Body of pancreas (tissue), 4 donors: Measurements from ENCODE around the gene SCNN1G. TPM values are rescaled to one million over a fixed set of nuclear protein-coding genes. Genes with fewer than 3 reads are reported as not detected.

ENCODE experiments used
- ATAC-seq: fragments of 150-250 bp; one replicate; pipeline ENCODE4 v1.9.1; 2016
- DNase-seq, 4 donors: peaks; one replicate each; pipeline ENCODE4 v3.0.0-alpha.2; 2019
- H3K27ac ChIP-seq, 4 donors: fragments of 200-600 bp; sonication (generic); 1 replicate in 3 of 4; 2 replicates in 1 of 4; pipeline versions ENCODE4 v1.5.1 to v1.6.1; 2016 to 2019; ENCODE audit warnings: mild to moderate bottlenecking in 1 of 4, mixed read lengths in 1 of 4, moderate library complexity in 1 of 4
- H3K27me3 ChIP-seq, 2 donors: fragments of 200-600 bp; sonication (generic); one replicate each; pipeline ENCODE4 v1.6.0; 2016; ENCODE audit warnings: mild to moderate bottlenecking in 1 of 2
- H3K36me3 ChIP-seq, 2 donors: fragments of 200-600 bp; sonication (generic); replicated peaks in 1 of 2; 2 replicates each; pipeline ENCODE4 v1.5.1; 2016; ENCODE audit warnings: low read depth in 2 of 2; ENCODE audit not compliant: insufficient read depth in 1 of 2
- H3K4me1 ChIP-seq: fragments of 200-600 bp; sonication (generic); one replicate; pipeline ENCODE4 v1.6.0; 2016
- H3K4me3 ChIP-seq, 2 donors: fragments of 200-600 bp; sonication (generic); 1 replicate in 1 of 2; 2 replicates in 1 of 2; pipeline ENCODE4 v1.5.1; 2016 to 2019
- H3K9me3 ChIP-seq, 3 donors: fragments of 200-600 bp; sonication (generic); 1 replicate in 2 of 3; 2 replicates in 1 of 3; pipeline ENCODE4 v1.5.1; 2016
- POLR2A ChIP-seq, 3 donors: fragments of 450-650 bp; IDR thresholded peaks; one replicate each; pipeline ENCODE4 v1.6.1; 2016; ENCODE audit warnings: antibody characterized with exemption in 3 of 3, mild to moderate bottlenecking in 2 of 3
- WGBS, 2 donors: methylation state at CpG; one replicate each; pipeline ENCODE4 v1.1.5; 2017; 5-methylcytosine and 5-hydroxymethylcytosine counted together
- intact Hi-C: fragments of 100-400 bp; cut with DNase I; formaldehyde crosslinking; loops from one replicate; pipeline ENCODE4 v1.15.1; 2023
- total RNA-seq, 2 donors: library from RNA; depleted of rRNA; stranded (reverse); fragments of >200 nt; gene quantifications; one replicate each; pipeline ENCODE4 v1.1.0, GENCODE V29; 2016
- TF ChIP-seq, protein P1 (sequence below), 7 experiments: fragments of 450-650 bp in 4 of 7; fragments of 200-600 bp in 3 of 7; sonication (generic) in 3 of 7; IDR thresholded peaks; one replicate each; pipeline ENCODE4 v1.5.1; 2016 to 2019; ENCODE audit warnings: antibody characterized with exemption in 7 of 7

SCNN1G gene, protein sequence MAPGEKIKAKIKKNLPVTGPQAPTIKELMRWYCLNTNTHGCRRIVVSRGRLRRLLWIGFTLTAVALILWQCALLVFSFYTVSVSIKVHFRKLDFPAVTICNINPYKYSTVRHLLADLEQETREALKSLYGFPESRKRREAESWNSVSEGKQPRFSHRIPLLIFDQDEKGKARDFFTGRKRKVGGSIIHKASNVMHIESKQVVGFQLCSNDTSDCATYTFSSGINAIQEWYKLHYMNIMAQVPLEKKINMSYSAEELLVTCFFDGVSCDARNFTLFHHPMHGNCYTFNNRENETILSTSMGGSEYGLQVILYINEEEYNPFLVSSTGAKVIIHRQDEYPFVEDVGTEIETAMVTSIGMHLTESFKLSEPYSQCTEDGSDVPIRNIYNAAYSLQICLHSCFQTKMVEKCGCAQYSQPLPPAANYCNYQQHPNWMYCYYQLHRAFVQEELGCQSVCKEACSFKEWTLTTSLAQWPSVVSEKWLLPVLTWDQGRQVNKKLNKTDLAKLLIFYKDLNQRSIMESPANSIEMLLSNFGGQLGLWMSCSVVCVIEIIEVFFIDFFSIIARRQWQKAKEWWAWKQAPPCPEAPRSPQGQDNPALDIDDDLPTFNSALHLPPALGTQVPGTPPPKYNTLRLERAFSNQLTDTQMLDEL
- 1 to 10 TPM in 1 of 2 donors, under 1 TPM in 1; 0.26 to 1.6 TPM for total RNA-seq

DNA sequence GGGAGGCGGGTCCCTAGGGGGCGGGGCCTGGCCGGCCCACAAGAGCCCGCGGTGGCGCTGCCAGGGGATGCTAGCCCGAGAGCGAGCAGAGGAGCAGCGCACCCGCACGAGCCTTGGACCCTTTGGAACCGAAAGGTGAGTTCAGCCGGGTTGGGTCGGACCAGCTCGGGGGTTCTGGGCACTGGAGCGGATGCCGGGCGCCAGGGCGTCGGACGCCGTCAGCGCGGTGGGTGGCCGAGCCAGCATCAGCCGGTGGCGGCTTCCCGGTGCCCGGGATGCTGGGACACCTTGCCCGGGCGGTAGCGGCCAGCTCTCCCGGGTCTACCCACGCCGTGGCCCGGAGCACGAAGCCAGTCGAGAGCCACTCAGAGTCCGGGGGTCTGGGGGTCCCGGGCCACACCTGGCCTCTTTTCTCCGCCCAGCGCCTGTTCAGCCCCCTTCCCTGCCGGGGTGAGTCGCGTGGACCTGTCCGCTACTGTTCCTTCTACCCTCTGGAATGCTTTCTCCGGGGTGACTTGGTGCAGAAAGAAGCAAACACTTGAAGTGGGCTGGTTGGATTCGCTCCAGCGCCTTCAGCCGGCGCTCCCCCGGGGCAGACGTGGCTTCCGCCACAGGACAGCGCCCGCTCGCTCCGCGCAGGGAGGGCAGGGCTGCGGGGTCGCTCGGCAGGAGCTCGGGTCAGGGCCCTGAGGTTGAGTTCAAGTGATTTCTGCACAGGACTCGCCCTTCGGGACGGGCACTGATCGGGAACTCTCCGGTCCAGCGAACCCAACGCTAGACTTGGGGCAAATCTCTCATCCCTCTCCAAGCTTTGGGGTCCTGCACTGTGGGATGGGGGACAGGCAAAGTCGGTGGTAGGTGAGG, at the start of gene SCNN1G:
SCNN1G (plus strand) TSS at position 67 of the 864 bp plus-strand sequence. CDS start 3,527 bp downstream, outside the sequence.
- DNase-seq = peak in 3 of 4 donors; percentile 21 to 26 (median 24)

DNA sequence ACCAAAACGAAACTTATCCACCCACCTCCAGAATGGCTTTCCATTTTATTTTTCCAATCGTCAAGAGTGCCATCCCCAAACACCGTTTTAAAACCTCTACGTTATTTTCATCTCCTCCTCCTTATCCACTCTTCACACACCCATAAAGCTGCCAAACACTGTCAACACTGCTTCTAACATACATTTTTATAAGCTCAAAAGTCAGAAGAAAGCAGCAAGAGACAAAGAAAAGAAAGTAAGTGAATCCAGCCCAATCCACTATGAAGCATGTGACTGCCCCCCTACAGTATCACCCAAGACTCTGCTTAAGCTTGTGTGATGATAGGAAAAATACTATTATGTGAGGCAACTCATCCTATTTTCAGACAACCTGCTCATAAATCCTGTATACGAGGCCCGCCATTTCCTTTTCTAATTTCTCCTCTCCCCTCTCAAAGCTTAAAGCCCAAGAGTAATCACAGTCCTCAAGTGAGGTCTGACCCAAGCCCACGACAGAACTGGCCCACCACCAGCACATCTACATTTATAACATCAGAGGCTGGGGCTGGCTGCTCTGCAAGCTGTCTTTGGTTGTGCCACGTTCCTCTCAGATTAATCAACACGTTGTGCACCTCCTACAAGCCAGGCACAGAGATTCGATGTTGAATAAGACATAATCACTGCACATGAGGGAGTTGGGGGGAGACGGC, 49.6 kb upstream of the SCNN1G start:
- ATAC-seq (no peak), DNase-seq (no peak)
- WGBS, 2 donors = 80 to 82% methylated on average over 11 of the region's 11 CpGs
- Histone ChIP-seq H3K27me3 (no peaks in the 10 kb centered on the region), H3K27ac (no peak overlapping the region), H3K9me3 (no peaks in the 10 kb centered on the region), H3K4me3 (no peak overlapping the region), H3K36me3 (no peaks in the 10 kb centered on the region), H3K4me1 (peaks cover 20% of the 10 kb centered on the region)
- intact Hi-C loops = no loop called here
- no peak for TF ChIP-seq POLR2A (IDR thresholded peaks at IDR 0.05)
- TF ChIP-seq, protein P1, sequence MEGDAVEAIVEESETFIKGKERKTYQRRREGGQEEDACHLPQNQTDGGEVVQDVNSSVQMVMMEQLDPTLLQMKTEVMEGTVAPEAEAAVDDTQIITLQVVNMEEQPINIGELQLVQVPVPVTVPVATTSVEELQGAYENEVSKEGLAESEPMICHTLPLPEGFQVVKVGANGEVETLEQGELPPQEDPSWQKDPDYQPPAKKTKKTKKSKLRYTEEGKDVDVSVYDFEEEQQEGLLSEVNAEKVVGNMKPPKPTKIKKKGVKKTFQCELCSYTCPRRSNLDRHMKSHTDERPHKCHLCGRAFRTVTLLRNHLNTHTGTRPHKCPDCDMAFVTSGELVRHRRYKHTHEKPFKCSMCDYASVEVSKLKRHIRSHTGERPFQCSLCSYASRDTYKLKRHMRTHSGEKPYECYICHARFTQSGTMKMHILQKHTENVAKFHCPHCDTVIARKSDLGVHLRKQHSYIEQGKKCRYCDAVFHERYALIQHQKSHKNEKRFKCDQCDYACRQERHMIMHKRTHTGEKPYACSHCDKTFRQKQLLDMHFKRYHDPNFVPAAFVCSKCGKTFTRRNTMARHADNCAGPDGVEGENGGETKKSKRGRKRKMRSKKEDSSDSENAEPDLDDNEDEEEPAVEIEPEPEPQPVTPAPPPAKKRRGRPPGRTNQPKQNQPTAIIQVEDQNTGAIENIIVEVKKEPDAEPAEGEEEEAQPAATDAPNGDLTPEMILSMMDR (IDR thresholded peaks at IDR 0.05) = no peak

More for the DNA sequence above, at the start of gene SCNN1G:
- Histone ChIP-seq H3K27ac (peak within 1 kb of the TSS in 3 of 4 donors; percentile 10 to 39 (median 33)), H3K27me3 (peaks cover 0 to 12% of the 10 kb centered on the region in 2 donors), H3K9me3 (no peaks in the 10 kb centered on the region), H3K4me3 (peak within 1 kb of the TSS in 1 of 2 donors; percentile 4), H3K4me1 (peaks cover 32% of the 10 kb centered on the region), H3K36me3 (no peaks in the 10 kb centered on the region)
- ATAC-seq = peak; percentile 36
- 1 to 4% methylated on average over 5 to 70 of the region's 71 CpGs for WGBS, 2 donors
- intact Hi-C loops = no loop called here
- peak in 2 of 3 donors; percentile 33 to 36 for TF ChIP-seq POLR2A (IDR thresholded peaks at IDR 0.05)
- TF ChIP-seq, protein P1 (IDR thresholded peaks at IDR 0.05) = no peak

DNA sequence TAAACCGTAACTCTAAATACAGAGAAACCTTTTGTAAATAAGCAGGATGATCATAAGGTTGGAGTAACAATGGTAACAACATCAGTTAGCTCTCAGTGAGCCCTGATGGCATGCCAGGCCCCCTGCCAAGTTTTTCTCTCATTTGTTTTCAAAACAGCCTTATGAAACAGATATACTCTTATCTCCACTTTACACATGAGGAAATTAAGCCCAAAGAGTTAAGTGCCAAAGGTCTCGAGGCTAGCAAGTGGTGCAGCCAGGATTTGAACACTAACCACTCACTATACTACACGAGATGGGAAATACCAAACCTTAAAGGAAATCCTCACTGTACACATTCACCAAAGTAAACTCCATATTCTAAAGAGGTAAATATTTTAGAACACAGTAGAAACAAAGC, 48.3 kb upstream of the SCNN1G start:
- Histone ChIP-seq H3K27me3 (no peaks in the 10 kb centered on the region), H3K9me3 (no peaks in the 10 kb centered on the region), H3K4me1 (peaks cover 20% of the 10 kb centered on the region), H3K27ac (no peak overlapping the region), H3K36me3 (no peaks in the 10 kb centered on the region), H3K4me3 (no peak overlapping the region)
- intact Hi-C loops = no loop called here
- peak in 3 of 4 donors; percentile 23 to 59 (median 28) for DNase-seq
- no peak for TF ChIP-seq POLR2A (IDR thresholded peaks at IDR 0.05)
- TF ChIP-seq, protein P1 (IDR thresholded peaks at IDR 0.05) = no peak
- 27 to 29% methylated on average over 3 of the region's 3 CpGs for WGBS, 2 donors
- ATAC-seq = peak; percentile 38

DNA sequence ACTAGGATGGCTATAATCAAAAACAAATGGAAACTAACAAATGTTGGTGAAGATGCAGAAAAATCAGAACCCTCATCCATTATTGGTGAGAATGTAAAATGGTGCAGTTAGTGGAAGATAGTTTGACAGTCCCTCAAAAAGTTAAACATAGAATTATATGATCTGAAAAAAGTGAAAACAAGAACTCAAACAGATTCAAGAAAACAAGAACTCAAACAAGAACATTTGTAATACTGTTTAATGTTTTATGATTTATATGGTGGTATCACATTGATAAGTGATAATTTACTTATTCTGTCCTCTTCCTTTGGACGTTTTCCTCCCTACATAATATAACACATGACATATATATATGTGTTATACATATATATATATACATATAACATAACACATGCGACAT, 45.3 kb upstream of the SCNN1G start:
- WGBS, 2 donors = 83 to 86% methylated on average over 2 of the region's 2 CpGs
- intact Hi-C loops = no loop called here
- ATAC-seq = no peak

More for the DNA sequence above, 45.3 kb upstream of the SCNN1G start:
- H3K27ac ChIP-seq = no peak overlapping the region
- H3K4me3 ChIP-seq = no peak overlapping the region
- H3K27me3 ChIP-seq = no peaks in the 10 kb centered on the region
- DNase-seq = no peak
- H3K9me3 ChIP-seq = no peaks in the 10 kb centered on the region
- H3K36me3 ChIP-seq = no peaks in the 10 kb centered on the region
- TF ChIP-seq, protein P1 (IDR thresholded peaks at IDR 0.05) = no peak
- TF ChIP-seq POLR2A (IDR thresholded peaks at IDR 0.05) = no peak
- peaks cover 20% of the 10 kb centered on the region for H3K4me1 ChIP-seq
